GM18517 (cell line): Measurements from ENCODE around the gene SPATA31E1.

Source experiments
- ATAC-seq: cut with Tn5 transposase; IDR thresholded peaks from one replicate; pipeline ENCODE4 v1.9.1; 2021; ENCODE audit warnings: mild to moderate bottlenecking, moderate library complexity; ENCODE audit not compliant: unreplicated experiment

The SPATA31E1 gene

DNA sequence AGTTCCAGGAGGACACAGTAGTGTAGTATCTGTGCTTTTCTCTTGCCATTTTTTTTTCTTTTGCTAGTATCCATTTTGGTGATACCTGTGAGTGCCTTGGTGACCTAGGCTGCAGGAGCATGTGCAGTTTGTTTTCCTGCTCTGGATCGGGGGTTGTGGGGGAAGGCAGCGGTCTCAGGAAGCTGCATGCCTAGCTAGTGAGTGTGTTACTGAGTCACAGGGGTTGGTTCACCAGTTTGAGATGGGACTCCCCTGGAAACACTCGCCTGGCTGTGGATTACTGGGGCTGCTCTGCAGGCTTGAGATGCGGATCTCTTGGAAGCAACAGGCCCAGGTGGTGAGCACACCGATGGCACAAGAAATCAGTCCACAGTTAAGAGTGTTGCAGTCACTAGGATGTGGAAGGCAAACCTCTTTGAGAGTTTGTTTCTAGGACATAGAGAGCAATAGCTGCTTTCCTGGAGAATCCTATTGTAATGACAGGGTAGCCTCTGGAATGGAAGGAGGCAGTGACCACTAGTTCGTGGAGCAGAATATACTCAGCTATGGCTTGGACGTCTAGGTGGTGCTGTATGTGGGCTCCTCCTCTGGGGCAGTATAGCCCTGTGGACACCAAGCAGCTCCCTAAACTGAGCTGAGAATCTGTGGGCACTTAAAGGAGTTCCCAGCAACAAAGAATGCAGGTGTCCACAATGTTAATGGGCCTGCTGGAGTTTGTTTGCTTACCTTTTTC, 20.0 kb upstream of the SPATA31E1 start:
- no peak for ATAC-seq

DNA sequence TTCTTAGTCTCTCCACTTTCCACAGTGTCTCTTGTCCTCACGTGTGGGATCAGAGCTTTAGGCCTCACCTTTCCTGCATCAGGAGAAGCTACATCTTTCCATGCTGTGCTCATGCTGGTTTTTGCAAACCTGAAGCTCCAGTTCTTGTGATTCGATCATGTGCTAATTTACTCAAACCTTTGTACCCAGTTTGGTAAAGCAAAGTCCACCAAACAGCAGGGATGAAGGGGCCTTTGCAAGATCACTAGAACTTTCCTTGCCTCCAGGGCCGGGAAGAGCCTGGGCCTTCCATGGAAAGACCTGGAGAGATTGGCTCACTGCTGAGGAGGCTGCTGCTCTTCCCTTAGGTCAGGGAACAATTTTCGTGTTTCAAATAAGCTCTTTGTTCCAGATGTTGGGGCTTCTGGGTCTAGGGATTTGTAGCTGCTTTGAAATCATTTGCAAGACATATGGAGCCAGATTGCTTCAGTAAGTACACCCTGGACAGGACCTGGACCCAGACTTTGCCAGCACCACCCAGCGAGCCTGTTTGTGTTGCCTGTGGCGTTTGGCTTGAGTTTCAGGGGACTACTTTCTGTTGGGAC, 18.7 kb upstream of the SPATA31E1 start:
- no peak for ATAC-seq

DNA sequence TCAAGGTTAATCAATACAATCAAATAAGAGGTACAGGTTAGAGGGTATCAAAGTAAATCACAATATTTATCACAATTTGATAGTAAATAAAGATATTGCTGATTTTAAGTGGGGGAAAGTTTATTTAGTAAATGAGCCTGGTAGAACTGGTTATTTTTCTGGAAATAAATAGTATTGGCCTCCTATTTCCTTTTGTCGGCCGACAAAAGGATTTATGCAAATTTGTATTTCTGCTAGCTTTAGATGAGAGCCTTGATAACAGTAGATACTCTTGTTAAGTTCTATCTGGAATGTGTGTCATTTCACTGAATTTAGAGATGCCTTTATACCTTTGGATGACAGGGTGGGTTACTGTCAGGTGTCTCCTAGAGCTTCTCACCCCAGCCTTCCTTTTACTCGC, 17.8 kb upstream of the SPATA31E1 start:
- no peak for ATAC-seq

DNA sequence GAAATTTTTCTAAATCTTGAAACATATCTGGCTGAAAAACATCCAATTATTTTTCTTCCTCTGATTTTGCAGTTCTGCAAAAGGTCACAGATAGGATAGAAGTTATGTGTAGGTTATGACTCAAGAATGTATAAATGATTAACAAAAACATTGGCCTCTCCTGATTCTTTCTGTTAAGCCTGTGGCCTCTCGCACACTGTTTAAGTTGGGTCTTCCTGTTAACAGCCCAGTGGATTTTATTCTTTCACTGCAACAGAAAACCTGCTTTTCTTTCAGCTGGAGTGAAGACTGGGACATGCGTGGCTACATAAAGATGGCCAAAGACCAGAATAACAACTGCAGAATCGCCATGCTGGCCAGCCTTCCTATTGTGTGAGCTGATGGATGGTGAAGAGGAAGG, 17.1 kb upstream of the SPATA31E1 start:
- ATAC-seq = no peak

DNA sequence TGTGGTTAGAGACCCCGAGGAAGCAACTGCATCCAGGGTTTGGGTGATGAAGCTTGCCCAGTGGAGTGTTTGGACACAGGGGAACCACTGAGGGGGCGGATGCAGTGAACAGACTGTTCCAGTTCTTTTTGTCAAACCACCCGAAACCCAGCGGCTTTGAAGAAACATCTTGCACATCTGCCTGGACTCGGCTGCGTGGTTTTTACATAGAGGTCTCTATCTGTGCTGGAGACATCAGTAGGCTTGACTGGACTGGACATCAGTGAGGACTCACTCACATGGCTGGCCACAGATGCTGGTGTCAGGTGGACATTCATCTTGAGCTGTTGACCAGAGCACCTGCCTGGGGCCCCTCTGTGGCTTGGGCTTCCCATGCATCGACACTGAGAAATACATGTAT, 15.3 kb upstream of the SPATA31E1 start:
- no peak for ATAC-seq

DNA sequence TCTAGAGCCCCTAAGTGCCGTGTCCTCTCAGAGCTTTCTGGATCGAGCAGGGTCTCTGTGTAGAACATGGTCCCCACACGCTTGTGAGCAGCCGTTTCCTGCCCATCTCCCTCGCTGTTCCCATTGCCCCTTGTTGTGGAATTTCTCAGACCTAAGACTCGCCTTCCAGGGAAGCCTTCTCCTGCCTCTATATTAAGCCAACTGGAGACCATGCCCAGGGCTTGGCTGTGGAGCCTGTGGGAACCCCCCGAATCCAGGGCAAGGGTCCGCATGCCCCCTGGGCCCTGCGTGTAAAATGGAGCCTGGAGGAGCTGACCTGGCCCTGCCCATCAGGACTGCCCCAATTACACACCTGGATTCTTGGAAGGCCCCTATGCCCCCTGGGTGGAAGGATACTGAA, 14.5 kb upstream of the SPATA31E1 start:
- ATAC-seq = no peak

DNA sequence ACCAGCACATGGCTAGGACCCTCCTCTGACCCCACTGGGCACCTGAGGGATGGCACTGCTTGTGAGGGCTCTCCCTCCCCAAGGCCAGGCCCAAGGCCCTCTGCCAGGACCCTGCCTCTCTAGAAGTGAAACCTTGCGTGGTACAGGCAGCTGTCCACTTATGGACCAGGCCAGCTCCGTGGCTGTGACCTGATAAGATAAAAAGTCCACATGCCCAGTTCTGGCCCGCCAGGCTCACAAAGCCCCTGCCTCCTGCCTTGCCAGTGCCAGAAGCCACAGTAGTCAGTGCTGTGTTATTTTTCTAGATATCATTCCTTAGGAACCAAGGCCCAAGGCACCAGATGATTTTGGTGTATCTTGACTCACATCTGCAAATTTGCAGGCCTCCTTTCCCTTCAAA, 14.0 kb upstream of the SPATA31E1 start:
- ATAC-seq = no peak

DNA sequence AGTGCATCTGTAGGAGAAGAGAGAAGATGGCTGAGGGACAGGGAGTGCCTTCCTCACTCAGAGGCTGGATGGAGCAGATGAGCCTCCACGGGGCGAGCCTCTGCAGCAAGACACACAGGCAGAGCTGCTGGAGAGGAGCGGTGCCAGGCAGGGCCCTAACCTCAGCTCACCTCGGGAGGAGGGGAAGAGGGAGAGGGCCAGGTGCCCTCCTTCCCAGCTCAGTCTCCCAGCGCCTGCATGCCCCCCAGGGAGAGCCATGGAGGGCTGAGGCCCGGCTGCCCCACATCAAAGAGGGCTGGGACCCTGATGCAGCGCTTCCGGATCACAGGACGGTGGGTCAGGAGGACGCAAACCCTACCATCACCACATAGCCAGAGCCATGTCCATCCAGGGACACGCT, 13.6 kb upstream of the SPATA31E1 start:
- no peak for ATAC-seq

DNA sequence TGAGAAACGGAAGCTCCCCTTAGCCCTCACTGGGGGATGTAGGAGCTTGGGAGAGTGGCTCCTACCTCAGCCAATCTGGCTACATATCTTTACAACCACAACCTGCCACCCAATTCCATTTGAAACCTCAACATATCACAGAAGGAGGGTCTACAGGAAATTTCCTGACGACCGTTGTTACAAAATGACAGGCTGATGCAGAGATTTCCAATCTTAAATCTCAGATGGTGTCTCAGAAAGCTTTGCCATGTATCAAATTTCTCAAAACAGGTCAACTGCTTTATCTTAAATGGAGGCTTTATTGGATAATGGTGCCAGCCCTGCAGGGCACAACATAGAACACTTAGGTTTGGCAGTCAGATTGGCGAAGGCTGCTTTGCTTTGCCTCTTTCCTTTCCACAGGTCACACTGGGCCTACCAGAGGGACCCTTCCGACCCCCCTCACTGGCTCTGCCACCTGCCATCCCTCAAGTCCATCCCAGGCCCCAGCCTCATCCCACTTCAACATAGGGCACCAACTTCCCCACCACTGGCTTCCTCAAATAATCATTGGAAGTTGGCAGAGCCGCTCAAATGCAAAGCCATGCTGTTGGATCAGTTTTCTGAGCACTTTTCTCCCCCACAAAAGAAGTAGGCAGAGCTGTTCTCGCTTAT, 11.1 kb upstream of the SPATA31E1 start:
- no peak for ATAC-seq

DNA sequence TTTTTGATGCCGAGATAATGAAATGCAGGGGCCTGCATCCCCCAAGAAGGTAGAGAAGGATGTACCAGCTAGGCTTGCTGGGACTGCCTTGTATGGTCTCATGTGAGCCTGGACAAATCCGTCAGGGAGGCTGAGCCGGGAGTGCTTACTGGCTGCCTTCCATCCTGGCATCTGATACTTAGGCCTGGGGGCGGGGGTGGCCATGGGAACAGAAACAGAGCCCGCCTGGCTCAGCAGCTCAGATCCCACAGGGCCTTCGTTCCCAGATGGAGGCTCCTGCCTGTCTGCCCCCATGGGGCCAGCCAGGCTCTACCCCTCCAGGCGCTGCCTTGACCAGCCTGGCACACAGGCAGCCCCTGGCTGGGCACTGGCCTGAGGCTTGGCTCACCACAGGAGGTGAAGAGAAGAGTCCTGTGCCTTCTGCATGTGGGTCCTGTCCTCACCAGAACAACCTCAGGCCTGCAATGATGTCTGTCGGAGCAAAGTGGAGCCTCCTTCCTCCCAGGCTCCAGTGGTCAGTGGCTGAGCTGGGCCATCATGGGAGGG, 10.5 kb upstream of the SPATA31E1 start:
- no peak for ATAC-seq

DNA sequence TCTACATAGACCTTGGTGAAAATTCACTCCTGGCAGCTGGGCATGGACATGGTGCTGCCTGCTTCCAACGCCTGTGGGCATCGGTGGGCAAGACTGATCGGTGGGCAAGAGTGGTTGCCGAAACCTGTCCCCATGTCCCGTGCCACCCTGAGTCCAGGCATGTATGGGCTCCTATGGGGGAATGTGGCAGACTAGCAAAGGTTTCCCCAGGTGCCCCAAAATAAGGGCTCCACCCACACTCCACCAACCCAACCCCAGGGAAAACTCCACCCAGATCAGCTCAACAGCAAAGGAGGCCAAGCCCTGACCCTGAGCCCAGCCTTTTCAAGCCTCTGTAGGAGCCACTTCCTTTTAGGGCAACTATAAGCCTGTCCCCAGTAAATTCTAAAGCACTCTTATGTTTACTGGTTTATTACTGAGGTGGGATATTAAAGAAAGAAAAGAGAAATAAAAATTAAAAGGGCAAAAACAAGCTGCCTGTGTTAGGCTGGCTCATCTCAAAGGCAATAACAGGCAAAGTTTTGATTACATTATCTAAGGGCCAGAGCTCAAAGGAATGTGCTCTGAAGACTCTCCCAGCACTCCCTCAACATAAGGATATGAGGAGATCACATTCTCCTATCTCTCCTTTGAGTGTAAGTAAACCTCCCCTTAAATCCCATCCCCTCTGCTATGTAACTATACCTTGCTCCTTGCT, 8.9 kb upstream of the SPATA31E1 start:
- no peak for ATAC-seq

DNA sequence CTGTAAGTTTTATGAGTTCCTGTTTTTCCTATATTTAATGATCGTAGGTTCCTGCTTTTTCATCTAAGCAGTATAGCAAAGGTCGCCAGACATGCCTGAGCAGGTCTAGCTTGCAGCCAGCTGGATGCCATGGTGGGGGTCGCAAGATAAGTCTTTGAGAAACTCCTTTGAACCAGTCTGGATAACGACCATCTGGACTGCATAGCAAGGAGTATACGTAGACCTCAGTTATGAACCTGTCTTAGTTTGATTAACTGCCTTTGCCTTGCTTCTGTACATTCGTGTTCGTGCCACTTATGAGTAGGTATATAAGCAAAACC, 8.4 kb upstream of the SPATA31E1 start:
- no peak for ATAC-seq

DNA sequence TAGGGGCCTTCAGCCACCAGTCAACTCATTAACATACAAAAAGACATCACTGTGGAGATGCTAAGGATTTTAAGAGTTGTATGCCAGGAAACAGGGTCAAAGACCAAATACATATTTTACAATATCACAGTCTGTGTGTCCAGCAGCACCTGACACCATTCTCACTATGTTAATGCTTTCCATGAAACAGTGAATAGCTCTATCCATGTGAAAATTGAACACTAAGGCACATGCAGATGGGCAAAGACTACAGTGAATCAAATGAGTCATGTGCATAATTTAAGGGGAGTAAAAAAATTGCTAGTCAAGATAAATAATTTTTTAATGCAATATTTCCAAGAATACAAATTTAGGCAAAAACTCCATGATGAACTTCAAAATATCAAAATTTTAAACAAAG, 7.6 kb upstream of the SPATA31E1 start:
- no peak for ATAC-seq

DNA sequence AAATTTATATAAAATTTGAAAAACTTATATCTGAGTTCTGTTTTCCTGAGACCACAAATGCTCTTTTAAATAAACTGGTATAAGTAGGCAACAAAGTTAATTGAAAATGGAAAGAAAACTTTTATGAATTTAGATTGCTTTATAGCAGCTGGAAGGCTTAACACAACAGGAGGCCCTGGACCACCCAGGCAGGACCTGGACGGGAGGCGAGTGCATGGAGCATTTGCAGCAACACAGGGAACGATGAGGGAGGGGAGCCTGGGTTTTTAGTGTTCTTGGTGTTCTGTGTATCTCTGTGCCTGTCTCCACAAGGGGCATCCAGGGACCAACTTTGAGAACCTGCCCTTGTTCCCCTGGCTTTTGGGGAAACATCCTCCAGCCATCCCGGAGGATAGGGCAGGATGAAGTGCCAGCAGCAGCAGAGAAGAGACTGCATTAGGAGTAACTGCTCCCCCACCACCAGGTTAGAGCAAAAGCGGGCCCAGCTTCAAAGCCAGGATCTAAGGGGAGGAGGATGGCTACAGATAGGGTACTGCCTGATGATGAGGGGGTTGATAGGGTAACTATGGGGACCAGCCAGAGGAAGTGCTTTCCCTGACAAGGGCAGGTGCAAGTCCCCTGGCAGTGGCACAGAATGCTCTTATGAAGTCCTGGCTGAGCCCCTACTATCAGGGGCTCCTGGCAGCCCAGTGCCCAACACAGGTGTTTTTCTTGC, 6.7 kb upstream of the SPATA31E1 start:
- ATAC-seq = no peak

DNA sequence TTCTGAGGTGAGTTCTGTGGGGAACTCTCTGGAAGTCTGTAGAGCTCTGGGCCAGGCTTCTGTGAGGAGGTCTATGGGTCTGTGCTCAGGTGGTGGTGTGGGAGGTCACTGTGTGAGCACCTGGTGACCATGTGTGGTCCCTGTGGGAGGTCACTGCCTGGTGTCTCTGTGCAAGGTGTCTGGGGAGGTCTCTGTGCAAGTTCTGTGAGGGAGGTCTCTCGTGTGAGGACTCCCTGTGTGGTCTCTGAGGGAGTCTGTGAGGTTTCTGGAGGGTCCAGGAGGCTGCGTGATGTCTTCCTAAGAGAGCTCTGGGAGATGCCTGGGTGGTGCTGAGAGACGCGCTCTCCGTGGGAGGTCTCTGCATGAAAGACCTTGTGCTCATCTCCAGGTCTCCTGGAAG, 6.0 kb upstream of the SPATA31E1 start:
- ATAC-seq = no peak

DNA sequence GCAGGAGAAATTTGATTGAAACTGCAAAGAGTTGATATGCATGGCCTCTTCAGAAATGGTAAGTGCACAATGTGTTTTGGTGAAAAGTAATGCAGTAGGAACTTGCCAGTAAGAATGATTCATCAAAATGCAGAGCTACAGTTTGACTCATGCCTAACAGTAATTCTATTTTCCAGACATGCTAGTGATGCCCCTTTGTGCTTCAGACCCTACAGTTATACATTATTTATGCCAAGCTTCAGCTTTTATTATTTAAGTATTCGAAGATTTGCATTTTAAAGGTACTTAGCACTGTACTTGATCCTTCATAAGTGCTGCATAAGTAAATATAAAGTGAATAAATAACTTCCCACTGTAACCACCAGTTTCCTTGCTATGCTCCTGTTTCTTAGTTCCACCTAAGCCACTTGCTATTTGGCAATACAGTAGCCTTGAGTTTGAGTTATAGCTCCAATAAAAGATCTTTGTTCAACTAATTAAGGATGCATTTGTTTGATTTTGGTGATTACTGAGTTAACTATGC, 3.6 kb upstream of the SPATA31E1 start:
- ATAC-seq = no peak

DNA sequence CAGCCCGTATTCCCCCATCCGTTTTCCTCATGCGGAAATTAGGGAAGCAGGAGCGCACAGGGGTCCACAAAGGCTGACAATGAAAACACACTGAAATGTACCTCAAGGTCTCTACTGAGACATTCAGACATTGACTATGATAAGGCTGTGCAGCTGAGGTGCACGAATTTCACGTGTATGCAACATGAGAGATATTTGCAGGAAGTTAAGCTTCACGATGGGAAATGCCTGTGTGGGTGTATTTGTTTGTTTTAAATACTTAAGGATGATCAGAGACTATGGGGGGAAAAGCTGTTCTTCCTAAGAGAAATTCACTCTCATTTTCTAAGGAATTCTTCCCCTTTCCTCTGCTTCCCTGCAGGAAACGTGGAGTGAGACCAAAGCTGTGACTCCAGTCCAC, 2.6 kb upstream of the SPATA31E1 start:
- no peak for ATAC-seq

DNA sequence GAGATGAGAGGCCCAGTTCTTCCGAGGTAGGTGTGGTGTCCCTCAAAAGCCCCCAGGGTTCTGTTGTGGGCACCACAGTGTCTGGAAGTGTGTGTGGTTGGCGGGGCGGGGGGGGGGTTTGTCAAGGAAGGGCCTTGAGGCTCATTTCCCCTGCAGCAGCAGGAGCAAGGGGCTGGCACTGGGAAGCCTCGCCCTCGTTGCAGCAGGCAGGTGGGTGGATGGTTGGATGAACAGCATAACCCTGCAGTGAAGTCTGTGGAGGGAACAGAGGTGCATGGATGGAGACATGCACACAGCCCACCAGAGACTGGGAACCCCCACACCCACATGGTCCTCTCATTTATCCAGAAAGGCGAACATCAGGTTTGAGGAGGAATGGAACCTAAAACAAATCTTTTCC, 2.0 kb upstream of the SPATA31E1 start:
- ATAC-seq = no peak

DNA sequence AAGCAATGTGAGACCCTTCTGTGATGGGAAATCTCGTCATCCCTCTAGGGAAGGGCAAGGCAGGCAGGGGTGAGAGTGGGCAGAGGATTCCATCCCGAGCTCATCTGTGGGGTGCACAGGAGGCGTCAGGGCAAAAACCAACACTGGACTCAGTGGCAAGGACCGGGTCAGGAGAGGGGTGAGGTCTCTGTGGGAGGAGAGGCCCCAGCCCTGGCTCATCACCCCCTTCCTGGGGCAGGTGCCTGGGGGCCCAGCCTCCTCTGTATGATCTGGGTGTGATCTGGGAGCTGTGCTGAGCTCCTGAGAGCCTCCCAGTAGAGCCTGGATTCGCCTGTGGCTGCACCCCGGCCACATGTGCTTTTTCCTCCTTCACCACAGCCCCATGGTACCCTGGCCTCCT, 597 bp downstream of the SPATA31E1 start:
- no peak for ATAC-seq

DNA sequence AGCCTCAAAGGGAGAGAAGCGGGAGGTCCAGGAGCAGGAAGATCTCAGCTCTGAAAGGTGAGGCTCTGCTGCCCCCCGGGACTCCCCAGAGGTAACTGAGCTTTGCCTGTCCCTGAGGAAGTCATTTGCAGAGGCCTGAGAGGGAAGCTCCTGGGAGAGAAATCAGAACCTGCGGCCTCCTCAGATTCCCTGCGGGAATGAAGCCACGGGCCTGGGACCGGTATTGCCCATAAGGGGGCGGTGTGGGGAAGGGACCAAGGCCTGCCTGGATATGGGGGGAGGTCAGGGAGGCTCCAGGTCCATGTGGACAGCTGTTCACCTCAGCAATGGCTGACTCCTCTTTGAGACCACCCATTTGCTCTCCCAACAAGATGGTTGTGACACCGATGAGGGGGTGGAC, 1.3 kb downstream of the SPATA31E1 start:
- no peak for ATAC-seq
